RWPE2 (cell line): Measurements from ENCODE around the gene NLRP14.

Experiments used
- ATAC-seq: fragments of 200-7000 bp; cut with Tn5 transposase; 3 replicates; pipeline ENCODE4 v1.9.1; 2021; ENCODE audit warnings: low read depth
- DNase-seq: peaks from one replicate; pipeline ENCODE4 v3.0.0-alpha.2; 2020; ENCODE audit warnings: low spot score
- H3K27ac ChIP-seq: fragments of 450-650 bp; 2 replicates; pipeline ENCODE4 v1.5.1; 2017; ENCODE audit warnings: mild to moderate bottlenecking; ENCODE audit not compliant: poor library complexity, severe bottlenecking
- H3K27me3 ChIP-seq: fragments of 250-450 bp; sonication (Bioruptor Pico); 2 replicates; pipeline ENCODE4 v1.5.1; 2021; ENCODE audit warnings: mild to moderate bottlenecking, moderate library complexity; ENCODE audit not compliant: insufficient read depth, poor library complexity, severe bottlenecking
- H3K36me3 ChIP-seq: fragments of 250-450 bp; sonication (Bioruptor Pico); 2 replicates; pipeline ENCODE4 v1.5.1; 2020; ENCODE audit warnings: low read depth, mild to moderate bottlenecking, moderate library complexity
- H3K4me1 ChIP-seq: fragments of 250-450 bp; sonication (Bioruptor Pico); 2 replicates; pipeline ENCODE4 v1.5.1; 2021; ENCODE audit warnings: mild to moderate bottlenecking, moderate library complexity; ENCODE audit not compliant: insufficient read depth, poor library complexity, severe bottlenecking
- H3K4me3 ChIP-seq: fragments of 250-450 bp; sonication (Bioruptor Pico); 2 replicates; pipeline ENCODE4 v1.5.1; 2021; ENCODE audit warnings: mild to moderate bottlenecking, moderate library complexity; ENCODE audit not compliant: severe bottlenecking
- H3K9me3 ChIP-seq: fragments of 250-450 bp; sonication (Bioruptor Pico); 2 replicates; pipeline ENCODE4 v1.5.1; 2021; ENCODE audit warnings: mild to moderate bottlenecking, moderate library complexity; ENCODE audit not compliant: severe bottlenecking
- TF ChIP-seq, protein P1 (sequence below): fragments of 450-650 bp; IDR thresholded peaks from one replicate; pipeline ENCODE4 v1.5.1; 2017; ENCODE audit warnings: mild to moderate bottlenecking, moderate library complexity; ENCODE audit not compliant: poor library complexity, severe bottlenecking

Gene NLRP14

DNA sequence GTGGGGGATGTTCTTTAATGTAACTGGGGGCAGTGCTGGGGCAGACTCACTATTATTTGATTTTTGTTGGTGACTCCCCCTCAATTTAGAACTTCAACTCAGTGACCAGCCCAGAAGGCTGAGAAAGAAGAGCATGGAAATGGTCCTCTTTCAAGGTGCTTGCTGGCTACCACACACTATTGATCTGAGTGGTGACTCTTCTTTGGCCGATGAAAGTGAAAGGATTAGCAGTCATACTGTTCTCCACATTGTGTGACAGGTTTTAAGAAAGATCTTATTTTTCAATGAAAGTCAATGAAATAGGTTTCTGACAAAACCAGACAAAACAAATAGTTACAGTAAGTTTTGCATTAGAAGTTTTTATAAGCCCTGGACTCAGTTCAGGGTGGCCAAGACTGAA is 29.9 kb downstream of the NLRP14 start:
- no peaks in the 10 kb centered on the region for H3K36me3 ChIP-seq
- TF ChIP-seq, protein P1, sequence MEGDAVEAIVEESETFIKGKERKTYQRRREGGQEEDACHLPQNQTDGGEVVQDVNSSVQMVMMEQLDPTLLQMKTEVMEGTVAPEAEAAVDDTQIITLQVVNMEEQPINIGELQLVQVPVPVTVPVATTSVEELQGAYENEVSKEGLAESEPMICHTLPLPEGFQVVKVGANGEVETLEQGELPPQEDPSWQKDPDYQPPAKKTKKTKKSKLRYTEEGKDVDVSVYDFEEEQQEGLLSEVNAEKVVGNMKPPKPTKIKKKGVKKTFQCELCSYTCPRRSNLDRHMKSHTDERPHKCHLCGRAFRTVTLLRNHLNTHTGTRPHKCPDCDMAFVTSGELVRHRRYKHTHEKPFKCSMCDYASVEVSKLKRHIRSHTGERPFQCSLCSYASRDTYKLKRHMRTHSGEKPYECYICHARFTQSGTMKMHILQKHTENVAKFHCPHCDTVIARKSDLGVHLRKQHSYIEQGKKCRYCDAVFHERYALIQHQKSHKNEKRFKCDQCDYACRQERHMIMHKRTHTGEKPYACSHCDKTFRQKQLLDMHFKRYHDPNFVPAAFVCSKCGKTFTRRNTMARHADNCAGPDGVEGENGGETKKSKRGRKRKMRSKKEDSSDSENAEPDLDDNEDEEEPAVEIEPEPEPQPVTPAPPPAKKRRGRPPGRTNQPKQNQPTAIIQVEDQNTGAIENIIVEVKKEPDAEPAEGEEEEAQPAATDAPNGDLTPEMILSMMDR = no peak
- no peaks in the 10 kb centered on the region for H3K4me1 ChIP-seq
- ATAC-seq = no peak
- DNase-seq = no peak
- H3K27ac ChIP-seq = no peak overlapping the region
- H3K4me3 ChIP-seq = no peak overlapping the region
- no peaks in the 10 kb centered on the region for H3K9me3 ChIP-seq
- no peaks in the 10 kb centered on the region for H3K27me3 ChIP-seq

DNA sequence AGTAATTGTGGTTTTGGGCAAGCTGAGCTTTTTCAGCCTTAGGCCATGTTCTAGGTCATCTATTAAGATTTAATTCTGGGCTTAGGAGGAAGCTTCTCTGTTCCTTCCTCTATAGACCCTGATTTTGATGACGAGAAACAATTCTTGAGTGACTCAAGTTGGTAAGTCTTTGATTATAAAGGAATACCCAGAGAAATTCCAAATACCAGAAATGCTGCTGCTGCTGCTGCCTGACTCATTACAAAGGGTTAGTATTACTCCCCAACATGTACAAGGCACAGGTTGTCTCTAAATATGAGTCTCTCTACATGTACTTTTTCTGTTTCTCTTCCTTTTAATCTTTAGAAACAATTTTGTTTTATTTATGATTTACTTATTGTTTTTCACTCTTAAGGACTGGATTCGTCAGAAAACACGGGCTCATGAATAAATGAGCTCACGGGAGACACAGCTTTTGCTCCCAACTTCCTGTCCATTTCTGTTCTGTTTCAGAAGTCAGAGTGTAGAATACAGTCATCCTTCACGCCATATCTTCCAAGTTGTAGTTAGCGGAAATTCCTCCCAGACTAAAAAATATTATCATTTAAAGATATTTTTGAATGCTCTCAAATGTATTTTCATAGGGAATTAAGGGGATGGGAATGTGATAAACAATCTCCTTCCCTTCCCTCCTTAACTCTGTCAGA is 36.7 kb downstream of the NLRP14 start:
- H3K4me1 ChIP-seq = no peaks in the 10 kb centered on the region
- H3K9me3 ChIP-seq = no peaks in the 10 kb centered on the region
- no peaks in the 10 kb centered on the region for H3K36me3 ChIP-seq
- H3K4me3 ChIP-seq = no peak overlapping the region
- H3K27ac ChIP-seq = no peak overlapping the region
- DNase-seq = no peak
- H3K27me3 ChIP-seq = no peaks in the 10 kb centered on the region
- ATAC-seq = no peak
- TF ChIP-seq, protein P1 = no peak

DNA sequence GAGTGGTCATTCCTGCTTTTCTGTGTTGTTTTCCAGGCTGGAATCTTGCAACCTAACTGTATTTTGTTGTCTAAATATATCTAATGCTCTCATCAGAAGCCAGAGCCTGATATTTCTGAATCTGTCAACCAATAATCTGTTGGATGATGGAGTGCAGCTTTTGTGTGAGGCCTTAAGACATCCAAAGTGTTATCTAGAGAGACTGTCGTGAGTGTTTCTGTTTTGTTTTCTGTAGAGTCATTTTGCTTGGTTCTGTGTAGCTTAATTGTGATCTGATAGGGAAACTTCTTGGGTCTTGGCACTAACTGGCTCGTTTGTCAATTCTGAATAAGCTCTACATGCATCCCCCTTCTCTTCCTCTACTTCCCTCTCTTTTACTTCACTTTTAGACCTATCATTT is 37.4 kb downstream of the NLRP14 start:
- Histone ChIP-seq H3K9me3 (no peaks in the 10 kb centered on the region), H3K27me3 (no peaks in the 10 kb centered on the region), H3K4me3 (no peak overlapping the region), H3K27ac (no peak overlapping the region), H3K4me1 (no peaks in the 10 kb centered on the region), H3K36me3 (no peaks in the 10 kb centered on the region)
- DNase-seq (no peak), ATAC-seq (no peak)
- TF ChIP-seq, protein P1 = no peak

DNA sequence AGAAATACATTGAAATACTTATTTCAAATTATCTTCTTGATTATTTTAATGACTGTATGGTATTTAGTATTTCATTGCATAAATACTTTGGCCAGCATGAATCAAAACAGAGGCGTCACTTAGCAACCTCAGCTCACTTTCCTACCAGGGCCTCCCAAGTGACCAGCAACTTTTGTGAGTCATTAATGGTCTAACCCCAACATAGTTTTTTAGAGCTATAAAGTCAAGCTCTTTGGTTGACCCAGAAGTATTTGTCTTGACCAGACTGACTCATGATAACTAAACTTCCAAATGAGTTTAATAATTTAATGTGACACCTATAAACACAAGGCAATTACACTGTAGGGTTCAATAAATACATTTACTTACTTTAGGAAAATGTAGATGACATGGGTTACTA is 40.6 kb downstream of the NLRP14 start:
- Histone ChIP-seq H3K27ac (no peak overlapping the region), H3K27me3 (no peaks in the 10 kb centered on the region), H3K4me1 (no peaks in the 10 kb centered on the region), H3K9me3 (no peaks in the 10 kb centered on the region), H3K36me3 (no peaks in the 10 kb centered on the region), H3K4me3 (no peak overlapping the region)
- DNase-seq (no peak), ATAC-seq (no peak)
- TF ChIP-seq, protein P1 = no peak

DNA sequence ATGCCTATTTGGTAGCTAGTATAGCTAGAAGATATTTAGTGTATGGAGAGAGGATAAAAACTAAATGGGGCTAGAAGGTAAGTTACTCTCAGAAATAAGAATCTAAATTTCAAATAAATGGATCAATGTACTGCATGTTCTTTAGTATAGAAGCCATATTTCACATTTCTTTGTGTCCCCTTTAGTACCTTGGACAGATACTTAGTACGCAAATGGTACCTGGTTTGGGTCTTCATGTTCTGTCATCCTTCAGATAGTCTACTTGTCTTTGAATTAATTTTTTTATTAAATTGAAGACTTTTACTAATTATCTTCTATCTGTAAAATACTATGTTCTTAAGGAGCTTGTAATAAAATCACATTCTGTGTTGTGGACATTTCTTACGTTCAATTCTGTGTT is 42.3 kb downstream of the NLRP14 start:
- DNase-seq = no peak
- Histone ChIP-seq H3K27me3 (no peaks in the 10 kb centered on the region), H3K36me3 (no peaks in the 10 kb centered on the region), H3K9me3 (no peaks in the 10 kb centered on the region), H3K4me1 (no peaks in the 10 kb centered on the region), H3K4me3 (no peak overlapping the region), H3K27ac (no peak overlapping the region)
- ATAC-seq = no peak
- TF ChIP-seq, protein P1 = no peak
